ENCODE results near the gene COL17A1.
A peak's percentile ranks its signal among the peaks of the same experiment; 100 is the strongest.

The COL17A1 gene

GRCh38 chr10:104085801-104086400 is at the start of gene COL17A1:
Gene COL17A1 (minus strand): TSS chr10:104085880. CDS start chr10:104080673, 5,207 bp downstream.
- no peak for DNase-seq

GRCh38 chr10:104130041-104130440 is 44.4 kb upstream of the COL17A1 start:
- DNase-seq: no peak

GRCh38 chr10:104128214-104128613 is 42.5 kb upstream of the COL17A1 start:
- no peak for DNase-seq

- DNase-seq: no peak
Observed at GRCh38 chr10:104127411-104127810, 41.7 kb upstream of the COL17A1 start.

GRCh38 chr10:104123397-104123796 is 37.7 kb upstream of the COL17A1 start:
- no peak for DNase-seq

- no peak for DNase-seq
Observed at GRCh38 chr10:104122225-104123107, 36.8 kb upstream of the COL17A1 start.

- DNase-seq: peak; percentile 89
Observed at GRCh38 chr10:104121485-104122224, 36.0 kb upstream of the COL17A1 start, which contains the start of gene SFR1. Gene SFR1 (plus strand): TSS chr10:104122171. CDS start chr10:104122184, 13 bp downstream.

GRCh38 chr10:104120903-104121484 is 35.3 kb upstream of the COL17A1 start:
- peak; percentile 26 for DNase-seq

GRCh38 chr10:104120512-104120902 is 34.8 kb upstream of the COL17A1 start:
- DNase-seq: no peak

GRCh38 chr10:104119996-104120395 is 34.3 kb upstream of the COL17A1 start:
- DNase-seq: no peak

- DNase-seq: no peak
Observed at GRCh38 chr10:104117839-104118323, 32.2 kb upstream of the COL17A1 start.

GRCh38 chr10:104113376-104113956 is 27.8 kb upstream of the COL17A1 start:
- DNase-seq: no peak

GRCh38 chr10:104109908-104110662 is 24.4 kb upstream of the COL17A1 start:
- no peak for DNase-seq

- no peak for DNase-seq
Observed at GRCh38 chr10:104104926-104105325, 19.2 kb upstream of the COL17A1 start.

GRCh38 chr10:104104418-104104817 is 18.7 kb upstream of the COL17A1 start:
- no peak for DNase-seq

GRCh38 chr10:104103956-104104355 is 18.3 kb upstream of the COL17A1 start:
- DNase-seq: no peak

- no peak for DNase-seq
Observed at GRCh38 chr10:104101902-104102301, 16.2 kb upstream of the COL17A1 start.

GRCh38 chr10:104100795-104101194 is 15.1 kb upstream of the COL17A1 start:
- DNase-seq: no peak

- DNase-seq: no peak
Observed at GRCh38 chr10:104099941-104100340, 14.3 kb upstream of the COL17A1 start.

- DNase-seq: no peak
Observed at GRCh38 chr10:104099269-104099668, 13.6 kb upstream of the COL17A1 start.

GRCh38 chr10:104098358-104098925 is 12.8 kb upstream of the COL17A1 start:
- no peak for DNase-seq
